ENCODE measurements around the gene ZBTB11. TPM values are rescaled to one million over a fixed set of nuclear protein-coding genes. Genes with fewer than 3 reads are reported as not detected.
"Not testable (repeated sequence)": the region's sequence is repeated elsewhere in the genome, so short reads cannot be mapped to it uniquely, and the experiment has no call there.

Gene ZBTB11
- total RNA-seq, 4 donors from 2014 or later: 27.3 to 47.8 (median 29.2) TPM

DNA sequence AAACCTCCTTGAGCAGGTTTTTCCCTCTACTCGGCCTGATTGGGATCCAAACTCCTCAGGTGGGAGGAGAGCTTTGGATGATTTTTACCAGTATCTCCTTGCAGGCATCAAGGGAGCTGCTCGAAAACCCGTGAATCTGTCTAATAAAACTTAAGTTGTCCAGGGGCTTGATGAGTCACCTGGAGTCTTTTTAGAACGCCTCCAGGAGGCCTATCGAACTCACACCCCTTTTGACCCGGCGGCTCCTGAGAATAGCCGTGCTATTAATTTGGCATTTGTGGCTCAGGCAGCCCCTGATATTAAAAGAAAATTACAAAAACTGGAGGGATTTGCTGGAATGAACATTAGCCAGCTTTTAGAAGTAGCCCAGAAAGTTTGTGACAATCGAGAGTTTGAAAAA, 41.6 kb downstream of the ZBTB11 start:
- DNase-seq (ENCODE audit: low spot score in 2 of 2): no peak
- Histone ChIP-seq H3K9me3 (no peaks in the 10 kb centered on the region), H3K4me1 (no peaks in the 10 kb centered on the region), H3K4me3 (no peak overlapping the region), H3K27me3 (no peaks in the 10 kb centered on the region), H3K36me3 (no peaks in the 10 kb centered on the region), H3K27ac (no peak overlapping the region)
- no peak for TF ChIP-seq POLR2A (IDR thresholded peaks at IDR 0.05)
- TF ChIP-seq CTCF (IDR thresholded peaks at IDR 0.05): no peak
- no peak for TF ChIP-seq EP300 (IDR thresholded peaks at IDR 0.05)
- WGBS: 69% methylated on average over 9 of the region's 9 CpGs

- no peak for TF ChIP-seq CTCF (IDR thresholded peaks at IDR 0.05)
- Histone ChIP-seq H3K36me3 (no peaks in the 10 kb centered on the region), H3K9me3 (no peaks in the 10 kb centered on the region), H3K27me3 (no peaks in the 10 kb centered on the region), H3K4me1 (no peaks in the 10 kb centered on the region), H3K27ac (no peak overlapping the region), H3K4me3 (no peak overlapping the region)
- 76% methylated on average over 9 of the region's 9 CpGs for WGBS
- no peak for DNase-seq (ENCODE audit: low spot score in 2 of 2)
These were observed 42.2 kb downstream of the ZBTB11 start for GRCh38 chr3:101634591-101635196.

- Histone ChIP-seq H3K27me3 (no peaks in the 10 kb centered on the region), H3K4me1 (no peaks in the 10 kb centered on the region), H3K4me3 (no peak overlapping the region), H3K9me3 (no peaks in the 10 kb centered on the region), H3K36me3 (no peaks in the 10 kb centered on the region), H3K27ac (no peak overlapping the region)
- DNase-seq (ENCODE audit: low spot score in 2 of 2): no peak
- WGBS: 91% methylated on average over 10 of the region's 10 CpGs
- no peak for TF ChIP-seq EP300 (IDR thresholded peaks at IDR 0.05)
- TF ChIP-seq POLR2AphosphoS5 (IDR thresholded peaks at IDR 0.05): no peak
- TF ChIP-seq POLR2A (IDR thresholded peaks at IDR 0.05): no peak
These were observed 43.7 kb downstream of the ZBTB11 start for GRCh38 chr3:101633186-101633585.

DNA sequence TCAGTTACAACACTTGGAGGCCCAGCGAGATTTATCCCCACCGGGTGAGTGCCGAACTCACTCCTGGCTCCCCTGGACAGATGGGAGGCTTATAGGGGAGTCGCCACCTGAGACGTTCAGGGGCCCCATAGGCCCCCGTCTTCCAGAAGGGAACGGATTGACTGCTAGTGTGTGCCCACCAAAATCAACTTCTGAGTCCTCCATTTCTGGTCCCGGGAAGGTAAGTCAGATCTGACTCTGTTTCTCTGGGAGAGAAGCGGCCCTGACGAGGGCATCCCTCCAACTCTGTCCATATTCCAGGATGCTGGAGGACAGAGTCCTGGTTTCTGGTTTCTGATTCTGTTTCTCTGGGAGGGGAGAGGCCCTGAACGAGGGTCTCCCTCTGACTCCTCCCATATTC, 44.3 kb downstream of the ZBTB11 start:
- no peaks in the 10 kb centered on the region for H3K9me3 ChIP-seq
- no peak overlapping the region for H3K27ac ChIP-seq
- 83% methylated on average over 11 of the region's 11 CpGs for WGBS
- H3K4me1 ChIP-seq: no peaks in the 10 kb centered on the region
- no peaks in the 10 kb centered on the region for H3K36me3 ChIP-seq
- H3K27me3 ChIP-seq: no peaks in the 10 kb centered on the region
- no peak for TF ChIP-seq POLR2AphosphoS5 (IDR thresholded peaks at IDR 0.05)
- no peak for TF ChIP-seq EP300 (IDR thresholded peaks at IDR 0.05)
- TF ChIP-seq CTCF (IDR thresholded peaks at IDR 0.05): no peak
- TF ChIP-seq POLR2A (IDR thresholded peaks at IDR 0.05): no peak
- no peak for DNase-seq (ENCODE audit: low spot score in 2 of 2)
- no peak overlapping the region for H3K4me3 ChIP-seq

- not testable (repeated sequence) for H3K27me3 ChIP-seq; H3K9me3 ChIP-seq; H3K36me3 ChIP-seq; H3K4me3 ChIP-seq; DNase-seq (ENCODE audit: low spot score in 2 of 2); H3K27ac ChIP-seq; H3K4me1 ChIP-seq
- WGBS: 93% methylated on average over 8 of the region's 8 CpGs
These were observed 45.0 kb downstream of the ZBTB11 start for GRCh38 chr3:101631959-101632358.

DNA sequence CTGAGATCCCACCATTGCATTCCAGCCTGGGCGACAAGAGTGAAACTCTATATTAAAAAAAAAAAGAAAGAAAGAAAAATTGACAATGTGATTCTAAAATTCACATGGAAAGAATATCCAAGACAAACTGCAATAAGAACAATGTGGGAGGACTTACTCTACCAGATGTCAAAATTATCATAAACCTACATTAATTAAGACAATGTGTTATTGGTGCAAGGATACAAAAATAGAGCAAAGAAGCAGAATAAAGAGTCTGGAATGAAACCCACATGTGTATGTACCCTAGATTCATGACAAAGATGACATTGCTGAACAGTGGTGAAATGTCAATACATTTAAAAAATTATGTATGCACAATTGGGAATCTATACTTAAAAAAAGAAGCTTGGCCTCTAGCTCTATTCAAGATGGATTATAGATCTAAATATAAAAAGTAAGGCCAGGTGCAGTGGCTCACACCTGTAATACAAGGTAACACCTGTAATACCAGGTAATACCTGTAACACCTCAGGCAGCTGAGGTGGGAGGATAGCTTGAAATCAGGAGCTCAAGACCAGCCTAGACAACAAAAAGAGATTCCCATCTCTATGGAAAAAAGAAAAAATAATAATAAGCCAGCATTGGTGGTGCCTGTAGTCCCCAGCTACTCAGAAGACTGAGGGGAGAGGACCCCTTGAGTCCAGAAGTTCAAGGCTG, 45.7 kb downstream of the ZBTB11 start:
- H3K27me3 ChIP-seq: no peaks in the 10 kb centered on the region
- DNase-seq (ENCODE audit: low spot score in 2 of 2): no peak
- no peaks in the 10 kb centered on the region for H3K36me3 ChIP-seq
- no peak overlapping the region for H3K27ac ChIP-seq
- TF ChIP-seq POLR2A (IDR thresholded peaks at IDR 0.05) (no peak), EP300 (IDR thresholded peaks at IDR 0.05) (no peak), POLR2AphosphoS5 (IDR thresholded peaks at IDR 0.05) (no peak), CTCF (IDR thresholded peaks at IDR 0.05) (no peak)
- no peak overlapping the region for H3K4me3 ChIP-seq
- H3K9me3 ChIP-seq: no peaks in the 10 kb centered on the region
- WGBS: 62% methylated on average over 1 of the region's 1 CpG
- H3K4me1 ChIP-seq: no peaks in the 10 kb centered on the region
